HepG2 (cell line): ENCODE measurements around the gene SIMC1. TPM values are rescaled to one million over a fixed set of nuclear protein-coding genes. Genes with fewer than 3 reads are reported as not detected.
"Not testable (repeated sequence)": the region's sequence is repeated elsewhere in the genome, so short reads cannot be mapped to it uniquely, and the experiment has no call there.

Experiments used
- ATAC-seq: fragments of 200-7000 bp; cut with Tn5 transposase; 3 replicates; pipeline ENCODE4 v1.9.1; 2020; ENCODE audit warnings: mild to moderate bottlenecking, moderate library complexity
- Bru-seq: library from RNA; stranded (reverse); fragments of 400-500 nt; gene quantifications from one replicate; lab custom pipeline; 2021; lab: Mats Ljungman, UMichigan
- BruChase-seq, 2 experiments: library from RNA; stranded (reverse); fragments of 400-500 nt; gene quantifications; one replicate each; lab custom pipeline; 2021; lab: Mats Ljungman, UMichigan
- BruUV-seq: library from RNA; stranded (reverse); fragments of 400-500 nt; replicated peaks from 2 replicates; lab custom pipeline; 2021; lab: Mats Ljungman, UMichigan
- CTCF ChIA-PET: fragments of 300-600 bp; formaldehyde crosslinking; extraction: SDS; loops from one replicate; lab custom pipeline; 2021; ENCODE audit warnings: low total read pairs, inconsistent platforms, low intra/inter-chr PET ratio; lab: Yijun Ruan, JAX
- POLR2A ChIA-PET: fragments of 350-600 bp; sonication (Branson Sonifier 250); formaldehyde crosslinking; loops from one replicate; lab custom pipeline; 2020; ENCODE audit warnings: antibody characterized with exemption, inconsistent platforms; lab: Yijun Ruan, JAX
- DNase-seq: peaks from one replicate; pipeline ENCODE4 v3.0.0-alpha.2; 2015; ENCODE audit warnings: low spot score
- FAIRE-seq: peaks from 3 replicates; lab custom pipeline; 2011; peaks lifted over from hg19 to GRCh38; lab: Jason Lieb, UNC
- H2AFZ ChIP-seq: one replicate; pipeline ENCODE4 v1.6.1; 2011; ENCODE audit warnings: low read length, inconsistent platforms
- H3K27ac ChIP-seq: fragments of 300-600 bp; 3 replicates; pipeline ENCODE4 v1.8.0; 2011; ENCODE audit warnings: mixed run types, mild to moderate bottlenecking, mixed read lengths, low read length, inconsistent platforms; ENCODE audit not compliant: insufficient read depth; ENCODE audit errors: extremely low read length
- H3K27me3 ChIP-seq, 2 experiments: fragments of 200-600 bp in 1 of 2; 2 replicates in 1 of 2; 3 replicates in 1 of 2; pipeline versions ENCODE4 v1.6.0 to v1.8.0; 2011; ENCODE audit warnings: low read length in 2 of 2, mild to moderate bottlenecking in 2 of 2, moderate library complexity in 2 of 2, inconsistent platforms in 1 of 2; ENCODE audit not compliant: insufficient read depth in 2 of 2, control insufficient read depth in 1 of 2
- H3K36me3 ChIP-seq, 2 experiments: fragments of 200-600 bp in 1 of 2; replicated peaks in 1 of 2; 2 replicates in 1 of 2; 3 replicates in 1 of 2; pipeline versions ENCODE4 v1.5.1 to v1.8.0; 2011; ENCODE audit warnings: low read length in 2 of 2, inconsistent platforms in 1 of 2; ENCODE audit not compliant: insufficient read depth in 2 of 2, control insufficient read depth in 1 of 2
- H3K4me1 ChIP-seq: 2 replicates; pipeline ENCODE4 v1.5.1; 2012; ENCODE audit warnings: low read length, inconsistent platforms; ENCODE audit not compliant: insufficient read depth
- H3K4me2 ChIP-seq: 2 replicates; pipeline ENCODE4 v1.6.0; 2011; ENCODE audit warnings: low read depth, low read length, inconsistent platforms
- H3K4me3 ChIP-seq, 3 experiments: fragments of 200-600 bp in 1 of 3; sonication (generic), shearing (Covaris generic) in 1 of 3; replicated peaks in 1 of 3; 2 replicates each; pipeline ENCODE4 v1.5.1; 2011 to 2016; ENCODE audit warnings: low read length in 3 of 3, inconsistent platforms in 2 of 3, low read depth in 2 of 3, mild to moderate bottlenecking in 2 of 3, control low read depth in 1 of 3, mixed read lengths in 1 of 3; ENCODE audit not compliant: insufficient read depth in 1 of 3
- H3K79me2 ChIP-seq: one replicate; pipeline ENCODE4 v1.6.1; 2011; ENCODE audit warnings: low read length, inconsistent platforms; ENCODE audit not compliant: insufficient read depth
- H3K9ac ChIP-seq: 2 replicates; pipeline ENCODE4 v1.6.0; 2011; ENCODE audit warnings: mild to moderate bottlenecking, low read depth, low read length, inconsistent platforms; ENCODE audit not compliant: insufficient read depth
- H3K9me3 ChIP-seq: 2 replicates; pipeline ENCODE4 v1.5.1; 2012; ENCODE audit warnings: mild to moderate bottlenecking, low read length
- H4K20me1 ChIP-seq: 2 replicates; pipeline ENCODE4 v1.6.0; 2011; ENCODE audit warnings: inconsistent platforms, mild to moderate bottlenecking, low read length, moderate library complexity; ENCODE audit not compliant: insufficient read depth
- ZFX ChIP-seq: sonication (generic); formaldehyde crosslinking; IDR thresholded peaks from 2 replicates; pipeline ENCODE4 v1.4.0; 2020; ENCODE audit warnings: mild to moderate bottlenecking, low read depth, missing genetic modification reagents, moderate library complexity
- ZFY ChIP-seq: sonication (generic); formaldehyde crosslinking; IDR thresholded peaks from 2 replicates; pipeline ENCODE4 v1.4.0; 2020; ENCODE audit warnings: missing genetic modification reagents
- ZNF687 ChIP-seq: sonication (generic); formaldehyde crosslinking; IDR thresholded peaks from 2 replicates; pipeline ENCODE4 v1.5.1; 2020; ENCODE audit warnings: mild to moderate bottlenecking, missing genetic modification reagents, moderate library complexity
- WGBS: methylation state at CpG from one replicate; pipeline ENCODE4 v1.1.6; 2017; ENCODE audit warnings: low lambda C conversion rate; 5-methylcytosine and 5-hydroxymethylcytosine counted together
- in situ Hi-C: cut with HindIII; loops from 2 replicates; pipeline ENCODE4 v1.10.0; 2017; ENCODE audit warnings: low pct_unique_long_range_greater_than_20kb; ENCODE audit not compliant: extremely low pct_ligation_motif_present
- intact Hi-C: fragments of 100-400 bp; cut with micrococcal nuclease; formaldehyde crosslinking; loops from one replicate; pipeline ENCODE4 v1.10.0; 2022; ENCODE audit not compliant: unreplicated experiment
- long read RNA-seq, 2 experiments: library from RNA in 1 of 2; library from polyadenylated mRNA in 1 of 2; stranded (forward) in 1 of 2; unstranded in 1 of 2; transcript quantifications; one replicate each; pipeline ENCODE4 v2.0.0, GENCODE V29; 2019 to 2022
- polyA minus RNA-seq, 3 experiments: library from RNA; depleted of rRNA, polyadenylated mRNA; stranded (reverse); fragments of >200 nt; gene quantifications; 2 replicates each; pipeline ENCODE4 v1.2.3, GENCODE V29; 2011; ENCODE audit warnings: low replicate concordance in 1 of 3
- polyA plus RNA-seq, 8 experiments: library from polyadenylated mRNA; depleted of rRNA in 3 of 8; stranded (reverse) in 7 of 8; unstranded in 1 of 8; fragments of >200 nt; fragmentation: Illumina TruSeq in 4 of 8; extraction: Trizol in 4 of 8; gene quantifications; 2 replicates each; pipeline versions ENCODE4 v1.2.1 to v1.2.3, GENCODE V29; 2011 to 2016; ENCODE audit warnings: low read depth in 4 of 8, missing spikeins in 1 of 8, mixed read lengths in 1 of 8; ENCODE audit not compliant: insufficient read depth in 1 of 8
- total RNA-seq, 5 experiments: library from RNA; depleted of rRNA; stranded (reverse); fragments of >200 nt; fragmentation: Illumina TruSeq; extraction: Trizol; gene quantifications; 2 replicates each; pipeline ENCODE4 v1.2.3, GENCODE V29; 2016; ENCODE audit warnings: low read depth in 1 of 5
- TF ChIP-seq, protein P1 (sequence below): sonication (generic); formaldehyde crosslinking; IDR thresholded peaks from 2 replicates; pipeline ENCODE4 v1.4.0; 2020; ENCODE audit warnings: missing genetic modification reagents, mild to moderate bottlenecking, borderline replicate concordance

The SIMC1 gene
- 6.8 and 7.7 TPM in 2 replicates for total RNA-seq (2016; rRNA removed; fragmentation: Illumina TruSeq; extraction: Trizol)
- total RNA-seq (2016; cell fraction: cytosol; rRNA removed; fragmentation: Illumina TruSeq; extraction: Trizol; ENCODE audit: low read depth), result 4.6 and 5.9 TPM in 2 replicates
- total RNA-seq (2016; cell fraction: insoluble cytoplasmic fraction; rRNA removed; fragmentation: Illumina TruSeq; extraction: Trizol), result 6.7 and 7.6 TPM in 2 replicates
- total RNA-seq (2016; cell fraction: membrane; rRNA removed; fragmentation: Illumina TruSeq; extraction: Trizol), result 9.4 and 10.6 TPM in 2 replicates
- total RNA-seq (2016; cell fraction: nucleus; rRNA removed; fragmentation: Illumina TruSeq; extraction: Trizol), result 7.5 and 9.0 TPM in 2 replicates
- polyA plus RNA-seq (2011; rRNA removed), result 5.3 and 5.4 TPM in 2 replicates
- 3.8 and 5.1 TPM in 2 replicates for polyA plus RNA-seq (2011; cell fraction: cytosol; rRNA removed)
- 9.7 and 10.1 TPM in 2 replicates for polyA plus RNA-seq (2011; cell fraction: nucleus; rRNA removed)
- polyA plus RNA-seq (2012), result 9.2 and 9.7 TPM in 2 replicates
- 3.7 and 3.8 TPM in 2 replicates for polyA plus RNA-seq (2016; cell fraction: cytosol; fragmentation: Illumina TruSeq; extraction: Trizol; ENCODE audit: low read depth)
- 12.1 and 14.7 TPM in 2 replicates for polyA plus RNA-seq (2016; cell fraction: insoluble cytoplasmic fraction; fragmentation: Illumina TruSeq; extraction: Trizol; ENCODE audit: low read depth)
- polyA plus RNA-seq (2016; cell fraction: membrane; fragmentation: Illumina TruSeq; extraction: Trizol; ENCODE audit: low read depth), result 8.2 and 10.3 TPM in 2 replicates
- polyA plus RNA-seq (2016; cell fraction: nucleus; fragmentation: Illumina TruSeq; extraction: Trizol; ENCODE audit: insufficient read depth, low read depth), result 12.7 and 15.4 TPM in 2 replicates
- 6.7 and 8.7 TPM in 2 replicates for polyA minus RNA-seq (2011; rRNA and poly(A)+ RNA removed; ENCODE audit: low replicate concordance)
- 5.5 and 7.4 TPM in 2 replicates for polyA minus RNA-seq (2011; cell fraction: cytosol; rRNA and poly(A)+ RNA removed)
- 12.1 and 14.9 TPM in 2 replicates for polyA minus RNA-seq (2011; cell fraction: nucleus; rRNA and poly(A)+ RNA removed)
- percentile 60 among the genes with signal in this experiment for Bru-seq, nascent RNA
- percentile 58 among the genes with signal in this experiment for BruChase-seq, experiment 1, labeled RNA remaining after a 6-hour chase
- BruChase-seq, experiment 2, labeled RNA remaining after a 2-hour chase, result percentile 61 among the genes with signal in this experiment
- long read RNA-seq, experiment 1, partial matches to known transcripts, result 1 of 3 reads
- long read RNA-seq, experiment 1, other reads (novel, unspliced or antisense), result 0 of 3 reads
- long read RNA-seq, experiment 2, transcript SIMC1-203 (10 exons, 2,694 nt), result major isoform, 10 of 18 reads
- long read RNA-seq, experiment 2, partial matches to known transcripts, result 0 of 18 reads
- long read RNA-seq, experiment 2, other reads (novel, unspliced or antisense), result 8 of 18 reads

DNA sequence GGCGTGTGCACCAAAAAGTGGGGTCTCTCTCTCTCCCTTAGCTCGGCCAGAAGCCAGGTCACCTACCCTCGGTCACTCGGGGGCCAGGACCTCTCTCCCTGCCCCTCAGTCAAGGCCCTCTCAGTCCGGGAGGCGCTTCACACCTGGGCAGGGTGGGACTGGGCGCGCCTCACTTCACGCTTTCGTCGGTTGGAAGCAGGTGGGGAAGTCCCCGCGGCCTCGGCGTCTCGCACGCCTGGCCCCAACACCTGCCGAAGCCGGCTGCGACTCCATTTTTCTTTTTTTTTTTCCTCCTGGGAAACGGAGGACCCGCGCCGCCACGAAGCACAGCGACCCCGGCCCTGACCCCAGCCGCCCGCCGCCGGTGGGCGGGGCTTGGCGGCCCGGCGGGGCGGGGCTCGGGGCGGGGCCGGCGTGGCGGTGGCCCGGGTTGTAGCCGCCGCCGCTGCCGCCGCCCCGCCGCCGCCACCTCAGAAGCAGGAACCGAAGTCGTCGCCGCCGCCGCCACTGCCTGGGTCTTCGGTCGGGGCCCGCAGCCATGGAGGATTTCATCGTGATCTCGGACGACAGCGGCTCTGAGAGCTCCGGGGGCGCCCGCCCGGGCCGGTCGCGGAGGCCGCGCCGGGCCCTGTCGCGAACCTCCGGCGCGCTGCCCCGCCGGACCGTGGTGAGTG, at the start of gene SIMC1:
Gene SIMC1, plus strand, starts transcription at position 454 of the 674 bp plus-strand sequence. Its CDS starts 85 bp downstream, at position 539.
- TF ChIP-seq, protein P1, sequence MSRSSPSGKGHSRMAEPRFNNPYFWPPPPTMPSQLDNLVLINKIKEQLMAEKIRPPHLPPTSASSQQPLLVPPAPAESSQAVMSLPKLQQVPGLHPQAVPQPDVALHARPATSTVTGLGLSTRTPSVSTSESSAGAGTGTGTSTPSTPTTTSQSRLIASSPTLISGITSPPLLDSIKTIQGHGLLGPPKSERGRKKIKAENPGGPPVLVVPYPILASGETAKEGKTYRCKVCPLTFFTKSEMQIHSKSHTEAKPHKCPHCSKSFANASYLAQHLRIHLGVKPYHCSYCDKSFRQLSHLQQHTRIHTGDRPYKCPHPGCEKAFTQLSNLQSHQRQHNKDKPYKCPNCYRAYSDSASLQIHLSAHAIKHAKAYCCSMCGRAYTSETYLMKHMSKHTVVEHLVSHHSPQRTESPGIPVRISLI (CRISPR knock-in tag), result peak; percentile 22; the same call in 1 of the 2 replicates
- TF ChIP-seq ZFY (CRISPR knock-in tag), result peak; percentile 37; the same call in 1 of the 2 replicates
- TF ChIP-seq ZNF687 (CRISPR knock-in tag), result peak; percentile 70
- TF ChIP-seq ZFX (CRISPR knock-in tag), result 0 out of 2 replicates have a peak, but pooled peaks have one; percentile 24
- not testable (repeated sequence) for BruUV-seq, H3K9ac ChIP-seq

More for the DNA sequence above, at the start of gene SIMC1:
- intact Hi-C loops, in situ Hi-C loops, H3K27me3 ChIP-seq, H4K20me1 ChIP-seq, POLR2A ChIA-PET, H3K27ac ChIP-seq, H3K36me3 ChIP-seq, FAIRE-seq, DNase-seq, H3K4me1 ChIP-seq, CTCF ChIA-PET, H3K79me2 ChIP-seq, H2AFZ ChIP-seq, H3K9me3 ChIP-seq: not testable (repeated sequence)
- WGBS, result 12% methylated on average over 19 of the region's 81 CpGs
- ATAC-seq, result peak; percentile 61
- peak within 1 kb of the TSS; percentile 42; the same call in 1 of the 2 replicates for H3K4me2 ChIP-seq
- H3K4me3 ChIP-seq, result peak within 1 kb of the TSS in 2 of 3 experiments; percentile 37 to 41; a peak in 3 of 6 replicates
